H1 (cell line): Measurements from ENCODE around the gene STEAP3. TPM values are rescaled to one million over a fixed set of nuclear protein-coding genes. Genes with fewer than 3 reads are reported as not detected.

Source experiments
- BRCA1 ChIP-seq: IDR thresholded peaks from 2 replicates; pipeline ENCODE4 v1.6.1; 2012; ENCODE audit warnings: low read depth, low read length, improper control_type of control experiment
- CEBPB ChIP-seq: IDR thresholded peaks from 2 replicates; pipeline ENCODE4 v1.6.1; 2012; ENCODE audit warnings: low read depth, low read length
- CHD7 ChIP-seq: fragments of 300-600 bp; sonication (generic); IDR thresholded peaks from 2 replicates; pipeline ENCODE4 v1.7.1; 2012; ENCODE audit warnings: low read length, moderate library complexity, mild to moderate bottlenecking, inconsistent platforms; ENCODE audit not compliant: insufficient replicate concordance
- CREB1 ChIP-seq: IDR thresholded peaks from 2 replicates; pipeline ENCODE4 v1.6.1; 2012; ENCODE audit warnings: inconsistent platforms
- JUND ChIP-seq: IDR thresholded peaks from 2 replicates; pipeline ENCODE4 v1.6.1; 2011; ENCODE audit warnings: mild to moderate bottlenecking, improper control_type of control experiment, low read length
- KDM4A ChIP-seq: IDR thresholded peaks from one replicate; pipeline ENCODE4 v1.7.1; 2012; ENCODE audit warnings: low read depth, mild to moderate bottlenecking, moderate library complexity, low read length, inconsistent platforms; ENCODE audit not compliant: severe bottlenecking
- PHF8 ChIP-seq: fragments of 200-600 bp; sonication (generic); conservative IDR thresholded peaks from 2 replicates; pipeline ENCODE4 v1.7.1; 2012; ENCODE audit warnings: low read depth, mild to moderate bottlenecking, inconsistent platforms, low read length, moderate library complexity
- RNF2 ChIP-seq: fragments of 200-900, 300-1000 bp; sonication (generic); IDR thresholded peaks from 2 replicates; pipeline ENCODE4 v1.7.1; 2016; ENCODE audit warnings: borderline replicate concordance, low read depth, mild to moderate bottlenecking, antibody characterized with exemption, low read length; ENCODE audit not compliant: poor library complexity, severe bottlenecking; ENCODE audit errors: missing control alignments
- SIX5 ChIP-seq: IDR thresholded peaks from 2 replicates; pipeline ENCODE4 v1.6.1; 2011; ENCODE audit warnings: mild to moderate bottlenecking, low read depth, low read length
- USF2 ChIP-seq: IDR thresholded peaks from 2 replicates; pipeline ENCODE4 v1.6.1; 2011; ENCODE audit warnings: low read length, improper control_type of control experiment
- ZNF274 ChIP-seq: IDR thresholded peaks from 2 replicates; pipeline ENCODE4 v1.7.0; 2012; ENCODE audit warnings: low read length, borderline replicate concordance; ENCODE audit errors: extremely low read depth
- polyA plus RNA-seq, 7 experiments: library from polyadenylated mRNA; depleted of rRNA in 3 of 7; stranded (reverse) in 5 of 7; unstranded in 2 of 7; fragments of >200 nt in 5 of 7; fragments of 200-250 nt in 2 of 7; gene quantifications; 1 replicate in 5 of 7; 2 replicates in 1 of 7; 4 replicates in 1 of 7; pipeline versions ENCODE4 v1.2.1 to v1.2.3, GENCODE V29; 2011 to 2013; ENCODE audit warnings: missing spikeins in 2 of 7, mixed read lengths in 2 of 7
- total RNA-seq: library from RNA; stranded (reverse); fragmentation: NEBNext Ultra II Directional; extraction: Animal tissue kit (Norgen Biotek cat#: 25700); gene quantifications from 2 replicates; pipeline ENCODE4 v1.2.1, GENCODE V29; 2021

Gene STEAP3
- total and polyA plus RNA-seq, 2 of the 8 experiments (the other 6 are each of a cell fraction or from before 2014, with no cell fraction given) = 21.7 to 27.9 TPM

- no peak for TF ChIP-seq CHD7
- TF ChIP-seq JUND = no peak
- TF ChIP-seq USF2 = no peak
- TF ChIP-seq KDM4A = no peak
- TF ChIP-seq CREB1 = no peak
- TF ChIP-seq ZNF274 = no peak
- TF ChIP-seq PHF8 = no peak
- TF ChIP-seq CEBPB = no peak
- no peak for TF ChIP-seq RNF2
- no peak for TF ChIP-seq SIX5
- no peak for TF ChIP-seq BRCA1
These were observed 66.0 kb downstream of the STEAP3 start (continued) for GRCh38 chr2:119289642-119290041.
